Activated T-helper 1 cell treated with Interleukin-2 at 50 U/mL for 16 hours (primary cell): ENCODE results near the gene TP63.
"Not testable (repeated sequence)": the region's sequence is repeated elsewhere in the genome, so short reads cannot be mapped to it uniquely, and the experiment has no call there.

Experiments
- DNase-seq: peaks from one replicate; pipeline ENCODE4 v3.0.0-alpha.2; 2020; ENCODE audit warnings: low read depth

Gene TP63

DNA sequence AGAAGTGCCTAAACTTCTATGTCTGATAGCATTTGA, at the start of gene TP63:
TP63 (plus strand) TSS at position 17 of the 36 bp plus-strand sequence. CDS start 127 bp downstream, outside the sequence.
- DNase-seq, result no peak

DNA sequence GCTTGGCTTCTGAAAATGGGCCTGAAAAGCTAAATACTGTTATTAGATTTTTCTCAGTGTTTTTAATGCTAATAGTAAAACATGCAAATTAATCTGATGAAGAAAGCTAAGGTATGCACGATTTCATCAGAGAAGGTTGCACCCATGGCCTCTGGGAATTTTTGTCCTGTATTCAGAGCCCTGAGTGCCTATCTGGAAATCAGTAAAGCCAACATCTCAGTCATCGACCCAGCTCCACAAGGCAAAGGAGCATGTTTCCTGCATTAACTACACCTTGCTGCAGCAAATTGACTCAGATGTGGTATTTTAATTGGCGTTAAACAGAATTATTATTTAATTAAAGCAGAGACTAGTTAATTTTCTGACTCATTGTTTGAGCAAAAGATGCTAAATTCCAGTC, 49.0 kb upstream of the TP63 start:
- DNase-seq, result no peak

DNA sequence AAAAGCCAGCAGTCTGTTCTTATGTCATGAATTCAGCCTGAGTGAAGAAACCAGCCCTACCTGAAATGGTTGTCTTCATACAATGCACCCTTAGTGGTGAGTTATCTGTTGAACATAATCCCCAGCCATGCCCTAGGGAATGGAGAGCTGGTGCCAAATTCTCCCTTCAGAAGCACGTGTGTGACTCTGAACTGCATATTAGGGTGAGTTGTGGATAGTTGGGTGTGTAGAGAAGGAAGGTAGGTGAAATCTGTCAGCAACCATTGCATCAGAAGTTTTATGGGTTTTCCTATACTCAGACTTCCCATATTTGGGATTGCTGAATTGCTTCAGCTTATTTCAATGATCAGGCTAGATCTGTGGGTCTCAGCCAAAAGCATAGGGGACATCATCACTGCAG, 46.5 kb upstream of the TP63 start:
- DNase-seq, result no peak

DNA sequence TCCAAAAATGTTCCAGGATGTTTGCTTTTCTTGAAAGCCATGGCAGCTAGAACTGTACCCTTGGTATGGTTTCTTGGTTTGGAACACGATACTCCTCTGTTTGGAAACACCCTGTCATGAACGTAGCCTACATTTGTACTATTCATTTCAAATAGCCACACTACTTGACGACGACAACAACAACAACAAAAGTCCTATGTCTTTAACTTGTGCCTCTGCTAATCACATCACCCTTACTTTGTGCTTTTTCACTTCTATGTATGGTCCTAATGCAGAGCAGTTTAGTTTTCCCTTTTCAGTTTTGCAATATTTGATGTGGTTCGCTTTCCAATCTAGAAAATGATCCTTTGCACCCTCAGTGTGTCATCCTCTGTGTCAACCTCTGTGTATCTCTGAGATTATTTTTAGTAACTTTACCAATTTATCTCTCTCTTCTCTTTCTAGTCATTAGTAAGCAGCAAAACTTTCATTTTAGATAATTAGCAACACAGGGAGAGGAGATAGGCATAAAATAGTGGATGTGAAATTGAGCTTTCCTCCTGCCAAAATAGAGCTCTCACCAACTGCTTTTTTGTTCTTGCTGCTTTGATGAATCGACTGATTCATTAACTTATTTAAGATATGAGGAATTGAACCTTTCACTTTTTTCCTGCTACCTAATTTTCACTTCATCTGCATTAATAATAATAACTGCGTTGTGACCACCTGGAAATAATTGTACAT, 44.1 kb upstream of the TP63 start:
- DNase-seq, result no peak

DNA sequence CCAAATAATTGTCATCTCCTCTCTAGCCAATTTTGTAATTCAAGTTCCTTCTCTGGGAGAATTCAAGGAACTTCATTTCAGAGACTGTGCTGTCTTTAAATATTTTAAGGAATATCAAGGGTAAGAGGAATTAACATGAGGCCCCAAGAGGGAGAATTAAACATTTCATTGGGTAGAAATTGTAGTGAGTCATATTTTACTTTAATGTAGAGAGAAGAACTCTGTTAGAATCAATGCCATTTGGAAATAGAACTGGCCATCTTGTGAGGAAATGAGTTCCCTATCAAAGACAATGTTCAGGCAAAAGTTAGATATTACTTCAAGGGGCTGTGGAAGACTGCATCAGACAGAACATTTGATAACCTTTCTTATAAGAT, 43.5 kb upstream of the TP63 start:
- no peak for DNase-seq

DNA sequence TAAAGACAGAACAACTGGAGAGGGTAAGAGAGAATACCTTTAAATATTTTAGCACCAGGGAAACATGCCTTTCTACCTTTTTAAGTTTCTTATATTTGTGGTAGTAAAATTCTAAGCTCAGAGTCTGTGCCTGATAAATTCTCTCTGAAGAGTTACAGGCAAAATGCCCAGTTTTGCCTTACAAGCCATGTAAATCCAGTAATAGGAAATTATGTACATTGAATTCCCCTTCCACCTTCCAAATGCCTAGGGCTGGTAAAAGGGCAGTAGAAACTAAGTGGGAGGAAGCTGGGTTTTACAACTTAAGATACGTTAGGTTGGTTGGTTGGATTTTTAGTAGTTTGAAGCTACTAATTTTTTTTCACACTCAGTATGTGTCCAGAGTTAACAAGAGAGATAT, 43.1 kb upstream of the TP63 start:
- no peak for DNase-seq

DNA sequence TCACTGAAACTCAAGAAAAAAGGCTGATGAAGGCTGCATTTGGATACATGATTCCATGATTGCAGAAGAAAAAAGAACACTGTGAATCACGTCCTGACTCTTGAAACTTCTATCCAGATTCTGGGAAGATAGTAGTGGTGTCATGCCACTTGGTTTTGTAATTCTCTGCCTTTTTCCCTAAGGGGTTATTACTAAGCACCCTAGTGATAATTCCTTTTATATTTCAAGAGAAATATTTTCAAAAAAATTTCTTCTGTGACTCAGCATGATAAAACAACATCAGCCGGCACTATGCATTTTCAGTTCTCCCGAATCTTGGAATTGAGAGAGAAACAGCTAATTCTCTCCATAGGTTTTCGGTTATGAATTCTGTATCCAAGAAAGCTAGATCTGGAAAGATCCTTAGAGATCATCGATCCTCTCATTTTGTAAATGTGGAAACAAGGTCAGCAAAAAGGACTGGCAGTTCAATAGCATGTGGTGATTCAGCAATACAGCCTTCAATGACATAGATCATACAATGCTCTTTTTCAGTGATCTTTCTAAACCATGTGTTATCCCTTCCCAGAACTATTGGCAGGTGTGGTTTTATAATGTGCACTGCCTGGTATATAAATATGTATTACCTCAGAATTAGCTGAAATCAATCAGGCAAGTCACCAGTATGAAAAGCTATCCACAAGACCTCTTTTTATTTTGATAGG, 42.6 kb upstream of the TP63 start:
- DNase-seq, result no peak

DNA sequence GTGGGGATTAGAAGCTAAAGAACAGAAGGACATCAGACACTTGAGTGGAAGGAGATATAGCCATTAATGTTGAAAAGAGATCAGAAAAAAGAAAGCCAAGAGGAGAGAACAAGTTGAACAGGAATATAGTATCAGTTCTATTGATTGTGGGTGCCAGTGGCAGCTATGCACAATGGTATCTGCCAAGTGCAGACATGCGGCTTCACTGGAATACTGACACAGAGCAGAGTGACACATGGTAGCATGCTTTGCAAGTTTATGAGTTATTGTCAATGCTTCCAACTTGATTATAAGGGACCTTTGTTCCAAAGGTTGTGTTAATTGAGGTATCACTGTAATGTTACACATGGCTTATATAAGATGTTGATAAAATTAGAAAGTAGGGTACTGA, 42.0 kb upstream of the TP63 start:
- no peak for DNase-seq

DNA sequence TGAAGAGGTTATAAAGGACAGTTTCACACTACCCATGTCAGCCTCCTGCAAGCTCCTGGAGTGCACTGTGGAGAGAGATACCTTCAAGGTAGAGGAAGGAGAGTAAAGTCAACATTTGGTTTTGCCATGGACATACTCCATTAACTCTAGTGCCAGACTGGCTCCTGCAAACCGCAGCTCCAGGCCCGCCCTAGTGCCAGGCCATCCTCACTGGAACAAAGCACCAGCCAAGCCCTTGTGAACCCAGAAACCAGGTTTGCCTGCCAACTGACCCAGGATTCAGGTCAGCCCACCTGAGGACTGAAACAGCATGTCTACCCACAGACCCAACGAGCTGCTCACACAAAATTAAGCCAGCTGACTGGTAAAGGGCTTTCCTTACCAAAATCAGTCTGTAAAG, 41.0 kb upstream of the TP63 start:
- DNase-seq, result no peak

DNA sequence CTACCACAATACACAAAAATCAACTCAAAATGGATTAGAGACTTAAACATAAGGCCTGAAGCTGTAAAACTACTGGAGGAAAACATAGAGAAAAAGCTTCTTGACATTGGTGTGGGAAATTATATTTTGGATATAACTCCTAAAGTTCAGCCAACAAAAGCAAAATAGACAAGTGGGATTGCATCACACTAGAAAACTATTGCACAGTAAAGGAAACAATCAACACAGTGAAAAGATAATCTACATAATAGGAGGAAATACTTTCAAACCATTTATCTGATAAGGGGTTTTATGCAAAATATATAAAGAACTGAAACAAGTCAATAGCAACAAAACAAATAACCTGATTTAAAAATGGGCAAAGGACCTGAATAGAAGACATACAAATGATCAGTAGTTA, 37.6 kb upstream of the TP63 start:
- DNase-seq, result no peak

DNA sequence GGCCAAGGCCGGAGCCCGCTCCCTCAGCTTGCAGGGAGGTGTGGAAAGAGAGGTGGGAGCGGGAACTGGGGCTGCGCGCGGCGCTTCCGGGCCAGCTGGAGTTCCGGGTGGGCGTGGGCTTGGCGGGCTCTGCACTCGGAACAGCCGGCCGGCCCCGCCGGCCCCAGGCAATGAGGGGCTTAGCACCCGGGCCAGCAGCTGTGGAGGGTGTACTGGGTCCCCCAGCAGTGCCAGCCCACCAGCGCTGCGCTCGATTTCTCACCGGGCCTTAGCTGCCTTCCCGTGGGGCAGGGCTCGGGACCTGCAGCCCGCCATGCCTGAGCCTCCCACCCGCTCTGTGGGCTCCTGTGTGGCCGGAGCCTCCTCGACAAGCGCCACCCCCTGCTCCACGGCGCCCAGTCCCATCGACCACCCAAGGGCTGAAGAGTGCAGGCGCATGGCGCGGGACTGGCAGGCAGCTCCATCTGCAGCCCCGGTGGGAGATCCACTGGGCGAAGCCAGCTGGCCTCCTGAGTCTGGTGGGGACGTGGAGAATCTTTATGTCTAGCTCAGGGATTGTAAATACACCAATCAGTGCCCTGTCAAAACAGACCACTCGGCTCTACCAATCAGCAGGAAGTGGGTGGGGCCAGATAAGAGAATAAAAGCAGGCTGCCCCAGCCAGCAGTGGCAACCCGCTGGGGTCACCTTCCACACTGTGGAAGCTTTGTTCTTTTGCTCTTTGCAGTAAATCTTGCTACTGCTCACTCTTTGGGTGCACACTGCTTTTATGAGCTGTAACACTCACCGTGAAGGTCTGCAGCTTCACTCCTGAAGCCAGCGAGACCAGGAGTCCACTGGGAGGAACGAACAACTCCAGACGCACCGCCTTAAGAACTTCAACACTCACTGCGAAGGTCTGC, 34.9 kb upstream of the TP63 start:
- DNase-seq, result not testable (repeated sequence)

DNA sequence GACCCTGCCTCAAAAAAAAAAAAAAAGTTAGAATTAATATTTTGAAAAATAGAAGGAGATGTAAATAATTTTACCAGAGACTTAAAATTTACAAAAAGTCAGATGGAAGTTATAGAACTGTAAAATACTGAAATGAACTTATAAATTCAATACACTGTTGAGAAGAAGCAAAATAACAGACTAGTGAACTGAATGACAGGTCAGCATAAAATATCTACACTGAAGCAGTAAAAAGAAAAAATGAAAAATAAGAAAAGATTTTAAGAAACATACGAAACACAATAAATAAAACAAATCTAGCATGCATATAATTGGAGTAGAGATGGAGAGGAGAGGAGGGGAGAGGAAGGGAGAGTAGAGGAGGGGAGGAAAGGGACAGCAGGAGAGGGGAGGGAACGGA, 33.3 kb upstream of the TP63 start:
- no peak for DNase-seq

DNA sequence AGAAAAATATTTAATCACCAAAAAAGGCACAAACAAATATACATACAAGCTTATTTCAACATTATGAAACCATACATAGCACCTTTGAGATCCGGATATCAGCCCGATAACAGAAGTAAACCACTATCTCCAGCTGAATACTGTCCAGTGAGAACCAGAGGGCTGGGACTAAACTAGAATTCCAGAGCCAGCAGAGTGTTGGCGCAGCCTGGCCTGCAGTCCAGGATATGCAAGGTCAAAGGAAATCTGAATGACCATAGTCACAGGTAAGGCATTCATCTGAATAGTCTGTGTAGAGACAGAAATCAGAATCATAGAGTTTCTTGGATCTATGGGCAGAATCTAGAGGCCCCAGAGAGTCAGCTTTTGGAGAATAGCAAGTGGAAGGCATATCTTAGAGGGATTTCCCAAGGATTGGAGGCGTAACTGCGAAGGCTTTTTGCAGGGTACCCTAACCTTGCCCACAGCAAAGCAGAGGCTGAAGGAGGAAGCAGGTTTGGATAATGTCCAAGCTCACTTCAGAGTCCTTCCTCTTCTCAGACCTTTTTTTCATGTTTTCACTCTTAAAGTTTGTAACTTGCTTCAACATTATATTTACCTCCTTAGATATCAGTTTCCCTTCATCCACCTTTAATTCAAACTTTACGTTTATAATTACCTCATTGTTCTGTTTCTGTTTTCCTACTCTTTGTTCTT, 32.5 kb upstream of the TP63 start:
- DNase-seq, result no peak

DNA sequence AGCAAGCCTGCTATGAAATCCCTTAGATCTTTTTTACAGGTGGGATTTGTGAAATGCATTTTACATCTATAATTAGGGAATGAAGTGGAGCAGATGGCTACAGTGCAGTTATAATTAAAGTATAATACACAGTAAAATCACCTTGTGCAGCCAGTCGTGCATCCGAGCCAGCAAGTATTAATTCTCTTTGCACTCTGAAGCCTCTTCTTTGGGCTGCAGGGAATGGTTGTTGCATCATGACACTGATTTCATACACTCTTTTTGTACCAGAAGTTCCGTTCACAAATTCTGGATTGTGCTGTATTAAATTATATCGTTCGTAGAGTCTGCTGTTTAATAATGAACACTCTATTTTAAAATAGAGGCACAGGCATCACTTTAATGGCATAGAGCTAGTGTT, 28.7 kb upstream of the TP63 start:
- no peak for DNase-seq

DNA sequence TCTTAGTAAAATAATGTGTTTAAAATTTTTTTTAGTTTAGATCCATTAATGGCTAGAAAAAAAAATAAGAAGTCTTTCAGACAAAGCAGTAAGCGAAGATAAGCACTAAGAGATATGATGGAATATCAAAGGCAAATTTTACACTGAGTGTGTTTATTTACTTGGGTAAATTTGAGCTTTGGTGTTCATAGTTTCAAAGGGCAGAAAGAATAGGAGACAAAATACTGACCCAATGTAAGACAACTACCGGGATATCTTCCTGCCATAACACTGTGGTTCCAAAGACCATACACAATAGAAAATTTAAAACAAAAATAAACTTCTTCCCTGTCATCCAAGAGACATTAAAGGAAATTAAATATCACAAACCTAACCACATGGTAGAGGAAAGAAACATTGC, 25.5 kb upstream of the TP63 start:
- no peak for DNase-seq

DNA sequence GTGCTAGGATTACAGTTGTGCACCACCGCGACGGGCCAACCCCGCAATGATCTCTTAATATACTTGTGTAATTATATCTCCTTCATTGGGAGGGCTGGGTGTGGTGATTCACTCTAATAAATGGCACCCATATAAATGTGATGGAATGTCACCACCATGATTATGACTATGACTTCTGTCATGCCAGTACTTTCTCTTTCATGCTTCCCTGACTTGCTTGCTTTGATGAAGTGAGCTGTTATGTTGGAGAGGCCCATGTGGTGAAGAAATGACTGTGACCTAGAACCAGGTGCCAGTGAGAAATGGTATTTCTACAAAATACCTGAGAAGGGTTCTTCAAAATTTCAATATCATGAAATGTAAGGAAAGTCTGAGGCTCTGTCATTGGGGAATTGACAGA, 24.4 kb upstream of the TP63 start:
- DNase-seq, result no peak

DNA sequence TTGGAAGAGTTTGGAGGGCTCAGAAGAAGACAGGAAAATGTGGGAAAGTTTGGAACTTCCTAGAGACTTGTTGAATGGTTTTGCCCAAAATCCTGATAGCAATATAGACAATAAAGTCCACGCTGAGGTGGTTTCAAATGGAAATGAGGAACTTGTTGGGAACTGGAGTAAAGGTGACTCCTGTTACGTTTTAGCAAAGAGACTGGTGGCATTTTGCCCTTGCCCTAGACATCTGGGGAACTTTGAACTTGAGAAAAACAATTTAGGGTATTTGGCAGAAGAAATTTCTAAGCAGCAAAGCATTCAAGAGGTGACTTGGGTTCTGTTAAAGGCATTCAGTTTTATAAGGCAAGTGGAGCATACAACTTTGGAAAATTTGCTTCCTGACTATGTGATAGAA, 18.5 kb upstream of the TP63 start:
- DNase-seq, result not testable (repeated sequence)

DNA sequence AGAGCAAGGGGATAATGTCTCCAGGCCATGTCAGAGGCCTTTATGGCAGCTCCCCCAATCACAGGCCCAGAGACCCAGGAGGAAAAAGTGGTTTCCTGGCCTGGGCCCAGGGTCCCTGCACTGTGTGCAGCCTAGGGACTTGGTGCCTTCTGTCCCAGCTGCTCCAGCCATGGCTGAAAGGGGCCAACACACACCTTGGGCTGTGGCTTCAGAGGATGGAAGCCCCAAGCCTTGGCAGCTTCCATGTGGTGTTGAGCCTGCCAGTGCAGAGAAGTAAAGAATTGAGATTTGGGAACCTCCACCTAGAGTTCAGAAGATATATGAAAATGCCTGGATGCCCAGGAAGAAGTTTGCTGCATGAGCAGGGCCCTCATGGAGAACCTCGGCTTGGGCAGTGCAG, 18.1 kb upstream of the TP63 start:
- DNase-seq, result no peak

DNA sequence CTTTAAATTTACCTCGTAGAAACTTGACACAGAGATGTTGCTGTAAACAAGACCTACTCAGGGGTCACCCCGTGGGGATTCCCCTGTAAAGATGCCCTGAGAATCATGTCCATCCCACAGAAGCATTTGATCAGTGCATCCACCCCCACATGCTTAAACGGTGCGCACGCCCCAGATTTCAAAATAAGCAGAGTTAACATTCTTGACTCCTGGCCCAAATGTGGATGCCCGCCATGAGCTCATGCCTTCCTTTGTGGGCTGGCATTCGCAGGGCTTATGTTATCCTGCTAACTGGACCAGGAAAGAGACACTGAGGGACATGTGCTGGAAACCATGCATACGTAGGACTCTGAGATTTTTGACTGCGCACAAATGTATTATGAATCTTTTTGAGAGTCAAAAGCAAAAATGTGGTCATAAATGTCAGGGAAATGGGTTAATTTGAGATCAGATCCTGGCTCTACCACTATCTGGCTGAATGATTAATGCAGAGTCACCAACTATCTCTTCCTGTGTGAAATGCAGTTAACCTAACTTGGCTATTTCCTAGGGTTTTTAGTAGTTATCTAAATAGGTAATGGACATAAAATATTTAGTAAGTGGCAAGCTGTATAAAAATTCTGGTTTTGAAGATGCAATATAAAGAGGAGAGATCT, 9.1 kb upstream of the TP63 start:
- DNase-seq, result no peak

DNA sequence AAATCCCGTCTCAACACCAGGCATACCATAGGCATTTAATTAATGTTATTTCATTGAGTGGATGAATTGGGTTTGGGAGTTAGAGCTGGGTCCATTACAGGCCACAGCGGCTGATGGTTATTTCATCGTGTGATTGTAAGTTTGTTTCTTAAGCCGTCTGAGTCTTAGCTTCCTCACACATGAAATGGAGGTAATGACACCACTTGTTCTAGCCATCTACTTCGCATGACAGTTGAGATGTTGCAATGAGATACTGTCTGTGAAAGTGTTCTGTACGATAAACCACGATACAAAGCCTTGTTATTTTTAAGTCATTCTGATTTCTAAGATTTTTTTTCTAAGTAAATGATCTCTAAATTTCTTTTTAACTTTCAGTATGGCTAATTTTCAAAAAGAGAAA, 8.6 kb upstream of the TP63 start:
- no peak for DNase-seq

DNA sequence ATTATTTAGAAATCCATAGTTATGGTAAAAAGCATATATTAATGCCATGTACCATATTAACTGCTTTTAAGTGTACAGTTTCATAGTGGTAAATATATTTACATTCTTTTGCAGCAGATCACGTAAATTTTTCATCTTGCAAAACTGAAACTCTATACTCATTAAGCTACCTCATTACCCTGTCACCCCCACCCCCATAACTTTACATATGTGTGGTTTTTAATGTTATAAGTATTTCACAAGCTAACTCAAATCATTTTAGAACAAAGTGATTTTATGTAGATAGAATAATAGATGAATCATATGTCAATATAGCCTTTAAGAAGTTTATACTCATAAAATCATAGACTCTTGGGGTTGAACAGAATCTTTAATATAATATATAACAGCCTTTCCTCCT, 7.1 kb upstream of the TP63 start:
- no peak for DNase-seq

DNA sequence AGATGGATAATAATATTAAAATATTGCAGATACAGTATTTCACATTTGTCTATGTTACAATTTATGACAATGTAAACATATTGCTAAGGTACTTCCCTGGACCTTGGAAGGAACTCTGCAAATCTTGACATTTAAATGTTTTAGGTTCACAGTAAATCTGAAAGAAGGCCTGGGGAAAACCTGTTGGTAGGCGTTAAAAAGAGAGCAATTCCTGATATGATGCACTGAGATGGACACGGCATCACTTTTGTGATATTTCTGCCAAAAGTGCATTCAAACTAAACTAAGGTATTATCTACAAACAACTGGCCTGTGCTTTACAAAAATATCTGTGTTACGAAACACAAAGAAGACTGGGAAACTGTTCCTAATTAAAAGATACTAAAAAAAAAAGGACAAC, 6.1 kb upstream of the TP63 start:
- no peak for DNase-seq

DNA sequence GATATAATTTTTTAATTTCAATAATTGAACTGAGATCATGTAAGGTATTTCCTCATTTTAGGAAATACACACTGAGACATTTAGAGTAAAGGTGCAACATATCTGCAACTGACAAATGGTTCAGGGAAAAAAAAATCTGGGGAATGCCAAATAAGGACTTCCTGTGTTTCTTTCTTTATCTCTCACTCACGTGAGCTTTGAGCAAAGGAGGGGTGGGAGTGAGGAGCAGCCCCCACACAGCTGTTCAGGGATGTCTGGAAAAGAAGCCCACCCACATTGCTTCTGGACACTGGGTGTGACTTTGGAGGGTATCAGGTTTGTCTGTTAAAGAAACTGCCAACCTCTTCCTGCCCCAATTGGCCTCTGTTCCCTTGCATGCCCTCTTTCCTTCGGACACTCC, 5.6 kb upstream of the TP63 start:
- no peak for DNase-seq
